HepG2 (cell line): ENCODE data around the gene PLK5. TPM values are rescaled to one million over a fixed set of nuclear protein-coding genes. Genes with fewer than 3 reads are reported as not detected.

Source experiments
- AGO1 ChIP-seq: fragments of 200-400 bp; formaldehyde crosslinking; IDR thresholded peaks from 2 replicates; pipeline ENCODE4 v1.6.1; 2017; ENCODE audit warnings: mild to moderate bottlenecking, low read depth, low read length, moderate library complexity; ENCODE audit not compliant: poor library complexity, severe bottlenecking
- ARHGAP35 ChIP-seq: sonication (generic); formaldehyde crosslinking; IDR thresholded peaks from 2 replicates; pipeline ENCODE4 v1.9.0; 2022; ENCODE audit warnings: mild to moderate bottlenecking, inconsistent platforms, moderate library complexity, missing genetic modification reagents, borderline replicate concordance
- ATF1 ChIP-seq: IDR thresholded peaks from 2 replicates; pipeline ENCODE4 v1.6.1; 2016; ENCODE audit warnings: mild to moderate bottlenecking, control low read depth
- CSRNP1 ChIP-seq: sonication (generic); formaldehyde crosslinking; IDR thresholded peaks from 2 replicates; pipeline ENCODE4 v1.8.1; 2023; ENCODE audit warnings: mild to moderate bottlenecking, missing genetic modification reagents
- ELF3 ChIP-seq: IDR thresholded peaks from 2 replicates; pipeline ENCODE4 v1.6.1; 2016; ENCODE audit warnings: missing genetic modification reagents, missing compliant biosample characterization
- GABPA ChIP-seq, 2 experiments: IDR thresholded peaks; 2 replicates each; pipeline ENCODE4 v1.6.1; 2011 to 2016; ENCODE audit warnings: low read depth in 2 of 2, low read length in 1 of 2, missing biosample characterization in 1 of 2, missing genetic modification characterization in 1 of 2
- GABPB1 ChIP-seq: IDR thresholded peaks from 2 replicates; pipeline ENCODE4 v1.6.1; 2016; ENCODE audit warnings: mild to moderate bottlenecking, missing genetic modification reagents, moderate library complexity, missing compliant biosample characterization
- GATAD2A ChIP-seq: IDR thresholded peaks from 2 replicates; pipeline ENCODE4 v1.6.1; 2016
- GFI1 ChIP-seq: sonication (generic); formaldehyde crosslinking; IDR thresholded peaks from 2 replicates; pipeline ENCODE4 v1.5.0; 2020; ENCODE audit warnings: missing genetic modification reagents, mild to moderate bottlenecking, borderline replicate concordance
- IRF9 ChIP-seq: sonication (generic); formaldehyde crosslinking; IDR thresholded peaks from 2 replicates; pipeline ENCODE4 v1.8.0; 2022; ENCODE audit warnings: missing genetic modification reagents, mild to moderate bottlenecking, borderline replicate concordance
- MEF2D ChIP-seq: sonication (generic); formaldehyde crosslinking; IDR thresholded peaks from 2 replicates; pipeline ENCODE4 v1.5.1; 2020; ENCODE audit warnings: mild to moderate bottlenecking, missing genetic modification reagents
- MIER3 ChIP-seq: IDR thresholded peaks from 2 replicates; pipeline ENCODE4 v1.6.1; 2016; ENCODE audit warnings: missing compliant biosample characterization, borderline replicate concordance
- NFE2L2 ChIP-seq: fragments of 150-350 bp; IDR thresholded peaks from 2 replicates; pipeline ENCODE4 v1.6.1; 2014; ENCODE audit warnings: low read length
- RXRB ChIP-seq: IDR thresholded peaks from 2 replicates; pipeline ENCODE4 v1.6.1; 2016; ENCODE audit warnings: borderline replicate concordance, missing genetic modification reagents, missing compliant biosample characterization
- ZBTB38 ChIP-seq: sonication (generic); formaldehyde crosslinking; IDR thresholded peaks from 2 replicates; pipeline ENCODE4 v1.5.1; 2020; ENCODE audit warnings: mild to moderate bottlenecking, missing genetic modification reagents
- ZBTB7B ChIP-seq: sonication (generic); formaldehyde crosslinking; IDR thresholded peaks from 2 replicates; pipeline ENCODE4 v1.4.0; 2020; ENCODE audit warnings: missing genetic modification reagents
- ZGPAT ChIP-seq: IDR thresholded peaks from 2 replicates; pipeline ENCODE4 v1.6.1; 2016; ENCODE audit warnings: mild to moderate bottlenecking
- ZMAT3 ChIP-seq: sonication (generic); formaldehyde crosslinking; conservative IDR thresholded peaks from 2 replicates; pipeline ENCODE4 v1.7.0; 2021; ENCODE audit warnings: missing genetic modification reagents
- ZNF503 ChIP-seq: sonication (generic); formaldehyde crosslinking; IDR thresholded peaks from 2 replicates; pipeline ENCODE4 v1.4.0; 2020; ENCODE audit warnings: missing genetic modification reagents
- ZNF615 ChIP-seq: sonication (generic); formaldehyde crosslinking; IDR thresholded peaks from 2 replicates; pipeline ENCODE4 v1.5.0; 2020; ENCODE audit warnings: mild to moderate bottlenecking, missing genetic modification reagents, borderline replicate concordance
- ZNF724P ChIP-seq: sonication (generic); formaldehyde crosslinking; IDR thresholded peaks from 2 replicates; pipeline ENCODE4 v1.8.0; 2022; ENCODE audit warnings: missing genetic modification reagents, borderline replicate concordance
- ZNF777 ChIP-seq: sonication (generic); formaldehyde crosslinking; IDR thresholded peaks from 2 replicates; pipeline ENCODE4 v1.4.0; 2020; ENCODE audit warnings: missing genetic modification reagents
- ZNF839 ChIP-seq: sonication (generic); formaldehyde crosslinking; IDR thresholded peaks from 2 replicates; pipeline ENCODE4 v1.4.0; 2020; ENCODE audit warnings: missing genetic modification reagents, mild to moderate bottlenecking, borderline replicate concordance
- polyA plus RNA-seq, 8 experiments: library from polyadenylated mRNA; depleted of rRNA in 3 of 8; stranded (reverse) in 7 of 8; unstranded in 1 of 8; fragments of >200 nt; fragmentation: Illumina TruSeq in 4 of 8; extraction: Trizol in 4 of 8; gene quantifications; 2 replicates each; pipeline versions ENCODE4 v1.2.1 to v1.2.3, GENCODE V29; 2011 to 2016; ENCODE audit warnings: low read depth in 4 of 8, missing spikeins in 1 of 8, mixed read lengths in 1 of 8; ENCODE audit not compliant: insufficient read depth in 1 of 8
- total RNA-seq, 5 experiments: library from RNA; depleted of rRNA; stranded (reverse); fragments of >200 nt; fragmentation: Illumina TruSeq; extraction: Trizol; gene quantifications; 2 replicates each; pipeline ENCODE4 v1.2.3, GENCODE V29; 2016; ENCODE audit warnings: low read depth in 1 of 5

The PLK5 gene
- total and polyA plus RNA-seq, 2 of the 13 experiments (the other 11 are each of a cell fraction or from before 2014, with no cell fraction given) = not detected

- TF ChIP-seq ZNF724P (CRISPR knock-in tag) = peak; percentile 71; the same call in 1 of the 2 replicates
- no peak for TF ChIP-seq NFE2L2
- peak; percentile 21; the same call in 1 of the 2 replicates for TF ChIP-seq GATAD2A (CRISPR knock-in tag)
- TF ChIP-seq MIER3 (CRISPR knock-in tag) = peak; percentile 70; the same call in 1 of the 2 replicates
- peak; percentile 71; the same call in 1 of the 2 replicates for TF ChIP-seq ZNF615 (CRISPR knock-in tag)
- TF ChIP-seq ZNF839 (CRISPR knock-in tag) = peak; percentile 50; the same call in 1 of the 2 replicates
- peak; percentile 72 for TF ChIP-seq ZBTB38 (CRISPR knock-in tag)
- TF ChIP-seq GFI1 = peak; percentile 72; the same call in 1 of the 2 replicates
- 0 out of 2 replicates have a peak, but pooled peaks have one; percentile 50 for TF ChIP-seq ZBTB7B
- peak; percentile 47; the same call in 1 of the 2 replicates for TF ChIP-seq ARHGAP35
- peak; percentile 47; the same call in 1 of the 2 replicates for TF ChIP-seq ELF3 (CRISPR knock-in tag)
- peak; percentile 22; the same call in 1 of the 2 replicates for TF ChIP-seq CSRNP1 (CRISPR knock-in tag)
- TF ChIP-seq AGO1 = peak; percentile 60
- TF ChIP-seq IRF9 (CRISPR knock-in tag) = 0 out of 2 replicates have a peak, but pooled peaks have one; percentile 9
- TF ChIP-seq ZMAT3 (CRISPR knock-in tag) = peak; percentile 86
- TF ChIP-seq ZGPAT (CRISPR knock-in tag) = peak; percentile 76
- TF ChIP-seq ZNF777 = peak; percentile 65
- peak; percentile 96 for TF ChIP-seq GABPB1 (CRISPR knock-in tag)
- no peak for TF ChIP-seq ATF1 (CRISPR knock-in tag)
- TF ChIP-seq MEF2D (CRISPR knock-in tag) = peak; percentile 77; the same call in 1 of the 2 replicates
- peak; percentile 54; the same call in 1 of the 2 replicates for TF ChIP-seq RXRB (CRISPR knock-in tag)
- TF ChIP-seq ZNF503 (CRISPR knock-in tag) = peak; percentile 40; the same call in 1 of the 2 replicates
- peak; percentile 83 for TF ChIP-seq GABPA (IDR thresholded peaks at IDR 0.05; ENCODE audit: low read depth, low read length)
- peak; percentile 94 for TF ChIP-seq GABPA (CRISPR knock-in tag; IDR thresholded peaks at IDR 0.05; ENCODE audit: low read depth)
These were observed 44.8 kb upstream of the PLK5 start, which contains the start of gene C19orf25 (continued) for GRCh38 chr19:1478934-1479707.
